Endometrial microvascular endothelial cells (primary cell): ENCODE results near the gene CLIC6. TPM values are rescaled to one million over a fixed set of nuclear protein-coding genes. Genes with fewer than 3 reads are reported as not detected.

Experiments used
- in situ Hi-C: cut with HindIII; loops from 2 replicates; pipeline ENCODE4 v1.10.0; 2017; ENCODE audit warnings: low sequenced_read_pairs, low pct_unique_long_range_greater_than_20kb; ENCODE audit errors: inconsistent ontology term
- total RNA-seq: library from RNA; depleted of rRNA; stranded (reverse); fragments of >200 nt; gene quantifications from one replicate; pipeline ENCODE4 v1.2.3, GENCODE V29; 2015; ENCODE audit errors: inconsistent ontology term

The CLIC6 gene
- total RNA-seq, 1 donor from 2014 or later: not detected

DNA sequence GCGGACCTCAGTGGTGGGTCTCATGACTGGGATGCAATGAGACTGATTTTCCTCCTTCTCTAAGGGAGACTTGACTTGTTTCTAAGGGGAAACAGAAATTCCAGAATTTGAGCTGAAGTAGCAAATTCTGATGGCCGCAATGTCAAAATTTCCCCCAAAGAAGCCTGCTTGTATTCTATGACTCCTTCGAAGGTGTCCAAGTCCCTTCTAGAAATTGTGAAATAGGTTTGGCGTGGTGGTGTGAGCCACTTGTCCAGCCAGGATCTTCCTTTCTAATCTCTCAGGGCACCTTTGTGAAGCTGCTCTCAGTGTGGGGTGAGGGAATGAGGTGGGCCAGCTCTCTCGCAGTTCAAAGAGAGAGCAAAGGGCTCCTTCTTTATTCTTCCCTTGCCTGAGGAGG lies 19.9 kb downstream of the CLIC6 start:
- in situ Hi-C loops: no loop called here

- in situ Hi-C loops: no loop called here
Measured at GRCh38 chr21:34690041-34690792, 21.4 kb downstream of the CLIC6 start.

- in situ Hi-C loops: no loop called here
Measured at GRCh38 chr21:34690793-34691175, 22.0 kb downstream of the CLIC6 start.

GRCh38 chr21:34691390-34692032 lies 22.7 kb downstream of the CLIC6 start:
- in situ Hi-C loops: no loop called here

GRCh38 chr21:34692458-34693020 lies 23.7 kb downstream of the CLIC6 start:
- in situ Hi-C loops: no loop called here

DNA sequence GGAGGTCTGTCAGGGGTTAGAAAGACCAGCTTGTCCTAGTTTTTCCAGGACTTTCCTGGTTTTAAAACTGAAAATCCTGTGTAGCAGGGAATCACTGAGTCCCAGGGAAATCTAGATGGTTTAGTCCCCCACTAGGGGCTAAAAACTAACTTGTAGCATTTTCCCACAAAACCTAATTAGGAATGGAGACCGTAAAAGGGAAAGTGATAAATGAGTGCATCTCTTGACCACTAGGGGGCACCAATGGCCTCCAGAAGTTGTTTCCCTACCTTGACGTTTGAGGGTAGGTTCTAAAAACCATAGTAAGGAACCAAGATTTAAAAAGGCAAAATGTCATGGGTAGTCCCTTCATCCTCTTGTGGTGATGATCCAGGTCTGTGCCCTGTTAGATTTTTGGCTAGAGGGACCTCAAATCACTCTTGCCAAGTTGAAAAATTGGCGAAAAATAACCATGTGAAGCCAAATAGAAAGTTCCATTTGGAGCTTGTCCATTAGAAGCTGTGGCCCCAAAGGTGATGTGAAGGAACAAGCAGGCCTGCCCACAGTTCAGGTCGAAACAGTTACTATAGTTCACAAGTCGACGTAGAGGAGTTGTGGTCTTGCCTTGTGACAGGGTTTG lies 24.5 kb downstream of the CLIC6 start:
- in situ Hi-C loops: no loop called here

- in situ Hi-C loops: no loop called here
Measured at GRCh38 chr21:34695434-34695833, 26.6 kb downstream of the CLIC6 start.

GRCh38 chr21:34696121-34696520 lies 27.3 kb downstream of the CLIC6 start:
- in situ Hi-C loops: no loop called here

- in situ Hi-C loops: no loop called here
Measured at GRCh38 chr21:34697826-34698225, 29.0 kb downstream of the CLIC6 start.

DNA sequence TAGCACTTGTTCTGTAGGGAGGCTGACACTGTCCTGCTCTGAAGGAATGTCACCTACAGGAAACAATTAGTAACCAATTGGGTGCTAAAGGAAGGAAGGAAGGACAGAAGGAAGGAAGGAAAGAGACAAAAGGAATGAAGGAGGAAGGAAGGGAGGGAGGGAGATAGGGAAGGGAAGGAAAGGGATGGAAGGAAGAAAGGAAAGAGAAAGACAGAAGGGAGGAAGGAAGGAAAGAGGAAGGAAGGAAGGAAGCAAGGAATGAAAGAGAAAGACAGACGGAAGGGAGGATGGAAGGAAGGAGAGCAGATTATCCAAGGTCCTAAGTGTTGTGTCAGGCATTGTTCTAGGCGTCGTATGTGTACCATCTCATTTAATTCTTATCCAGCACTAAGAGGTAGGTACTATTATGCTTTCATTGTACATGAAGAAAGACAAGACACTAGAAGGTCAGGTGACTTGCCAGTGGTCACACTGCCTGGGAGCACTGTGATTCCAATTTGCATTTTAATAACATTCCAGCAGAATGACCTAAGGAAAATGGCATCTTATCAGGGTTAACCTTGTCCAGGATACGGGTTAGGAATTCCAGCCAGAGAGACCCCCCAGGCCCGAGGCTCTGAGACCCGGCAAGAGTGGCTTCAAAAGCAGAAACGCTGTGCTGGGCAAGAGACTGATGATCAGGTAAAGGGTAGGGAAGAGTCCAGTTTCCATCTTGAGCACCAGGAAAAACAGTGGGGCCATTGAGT lies 29.6 kb downstream of the CLIC6 start:
- in situ Hi-C loops: no loop called here

- in situ Hi-C loops: no loop called here
Measured at GRCh38 chr21:34700605-34701004, 31.8 kb downstream of the CLIC6 start.

- in situ Hi-C loops: no loop called here
Measured at GRCh38 chr21:34701726-34702125, 32.9 kb downstream of the CLIC6 start.

GRCh38 chr21:34702341-34703170 lies 33.8 kb downstream of the CLIC6 start:
- in situ Hi-C loops: no loop called here

DNA sequence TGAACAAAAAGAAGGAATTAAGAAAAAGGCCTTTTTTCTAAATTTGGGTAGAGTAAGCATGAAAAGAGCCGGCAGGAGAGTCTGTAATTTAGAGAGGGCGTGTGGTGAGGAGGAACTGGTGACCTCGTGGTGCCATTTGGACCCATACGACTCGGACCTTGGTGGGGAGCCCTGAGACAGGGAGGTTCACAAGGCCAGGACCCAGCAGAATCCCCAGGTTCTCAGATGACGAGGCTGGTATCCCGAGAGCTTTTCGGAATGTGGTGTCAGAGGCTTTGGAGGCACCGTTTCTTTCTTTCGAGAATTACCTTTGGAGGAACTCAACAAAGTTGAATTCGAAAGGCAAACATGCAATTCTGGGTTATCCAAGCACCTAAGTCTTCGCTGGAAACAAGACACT lies 34.8 kb downstream of the CLIC6 start:
- in situ Hi-C loops: no loop called here

DNA sequence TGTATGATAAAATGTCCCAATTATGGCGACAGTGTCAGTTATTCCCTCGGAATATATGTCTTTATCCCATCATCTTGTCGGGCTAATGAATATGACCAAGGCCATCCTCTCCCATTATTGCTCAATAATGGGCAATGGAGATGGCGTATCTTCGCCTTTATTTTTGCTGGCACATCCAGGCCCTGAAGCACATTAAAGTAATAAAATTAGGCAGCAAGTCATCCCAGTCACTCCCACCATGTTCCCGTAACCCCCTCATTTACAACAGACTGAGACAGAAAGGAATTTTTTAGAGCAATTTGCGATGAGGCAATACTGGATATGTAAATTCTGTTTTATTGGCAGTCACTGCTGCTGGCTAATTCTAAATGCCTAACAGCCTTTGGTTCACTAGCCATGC lies 35.3 kb downstream of the CLIC6 start:
- in situ Hi-C loops: no loop called here

GRCh38 chr21:34705011-34705410 lies 36.2 kb downstream of the CLIC6 start:
- in situ Hi-C loops: no loop called here

DNA sequence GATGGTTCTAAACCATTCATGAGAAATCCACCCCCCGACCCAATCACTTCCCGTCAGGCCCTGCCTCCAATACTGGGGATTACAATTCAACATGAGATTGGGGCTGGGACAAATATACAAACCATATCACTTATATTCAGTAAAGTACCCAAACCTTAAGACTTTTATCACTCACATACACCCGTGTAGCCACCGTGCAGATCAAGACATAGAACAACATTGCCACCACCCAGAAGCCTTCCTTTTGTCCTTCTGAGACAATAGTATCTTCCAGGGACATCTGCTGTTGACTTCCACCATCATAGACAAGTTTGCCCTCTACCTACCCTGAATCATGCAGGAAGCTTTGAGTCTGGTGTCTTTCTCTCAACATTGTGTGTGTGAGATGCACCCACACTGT lies 37.5 kb downstream of the CLIC6 start:
- in situ Hi-C loops: no loop called here

DNA sequence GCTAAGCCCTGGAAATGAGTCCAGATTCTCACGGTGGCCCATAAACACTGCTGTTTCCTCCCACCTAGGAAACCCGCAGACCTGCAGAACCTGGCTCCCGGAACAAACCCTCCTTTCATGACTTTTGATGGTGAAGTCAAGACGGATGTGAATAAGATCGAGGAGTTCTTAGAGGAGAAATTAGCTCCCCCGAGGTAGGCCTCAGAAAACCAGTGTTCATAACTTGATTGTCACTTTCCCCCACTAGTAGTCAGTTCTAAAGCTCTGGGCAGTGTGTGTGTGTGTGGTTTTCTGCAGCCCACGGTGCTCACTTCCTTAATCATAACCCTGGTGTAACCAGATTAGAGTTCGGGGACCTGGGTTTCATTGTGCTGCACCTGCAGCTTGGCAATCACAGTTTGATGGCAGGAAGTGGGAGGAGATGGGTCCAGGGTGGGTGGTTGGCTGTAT lies 39.1 kb downstream of the CLIC6 start:
- in situ Hi-C loops: no loop called here
